ENCODE results near the gene RAB34. TPM values are rescaled to one million over a fixed set of nuclear protein-coding genes. Genes with fewer than 3 reads are reported as not detected.

Gene RAB34
- polyA plus RNA-seq, 3 donors = 185 to 200 (median 193) TPM

GRCh38 chr17:28712705-28713415 is 4.8 kb downstream of the RAB34 start:
- no peak for DNase-seq (ENCODE audit: low read depth in 3 of 3, low spot score in 2 of 3)

DNA sequence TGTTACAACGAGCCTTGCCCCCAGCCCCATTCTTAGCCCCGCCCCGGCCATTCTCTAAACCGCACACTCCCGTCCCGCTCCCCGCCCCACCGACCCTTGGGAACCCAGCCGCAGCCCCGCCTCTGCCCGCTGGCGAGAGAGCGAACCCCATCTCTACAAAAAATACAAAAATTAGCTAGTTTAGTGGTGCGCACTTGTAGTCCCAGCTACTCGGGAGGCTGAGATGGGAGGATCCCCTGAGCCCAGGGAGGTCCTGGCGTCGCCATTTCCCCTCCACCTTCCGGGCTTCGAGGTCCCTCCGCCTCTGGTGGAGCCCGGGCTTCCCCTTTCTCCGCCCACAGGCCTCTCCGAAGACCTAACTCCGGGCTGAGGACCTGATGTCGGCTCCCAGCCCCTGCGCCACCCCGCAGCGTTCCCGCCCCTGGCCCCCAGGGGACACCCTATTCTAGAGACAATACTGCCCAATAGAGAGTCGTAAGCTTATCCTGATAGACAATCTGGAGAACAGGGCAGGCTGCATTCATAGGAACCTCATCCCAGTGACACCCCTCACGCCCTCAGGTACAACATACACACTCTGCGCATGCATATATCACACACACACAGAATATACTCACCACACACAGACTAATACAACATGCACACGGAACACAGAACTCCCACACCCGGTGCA is 5.5 kb downstream of the RAB34 start:
- DNase-seq (ENCODE audit: low read depth in 3 of 3, low spot score in 2 of 3) = no peak

DNA sequence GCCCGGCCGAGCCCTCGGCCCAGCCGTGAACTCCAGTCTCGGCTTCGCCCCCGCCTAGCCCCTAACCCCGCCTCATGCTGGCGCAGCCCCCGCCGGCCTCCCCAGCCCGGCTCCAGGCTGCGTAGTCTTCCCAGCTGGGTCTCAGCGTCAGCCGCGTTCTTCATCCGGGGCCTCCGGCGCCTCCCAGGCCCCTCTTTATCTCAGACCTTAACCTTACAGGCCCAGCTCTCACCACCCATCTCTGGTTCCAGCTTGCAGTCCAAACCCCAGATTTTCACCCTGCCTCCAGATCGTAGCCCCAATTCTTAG is 6.0 kb downstream of the RAB34 start, which contains the start of gene PROCA1:
Gene PROCA1, minus strand, starts transcription at position 166 of the 309 bp plus-strand sequence. CDS start 228 bp downstream, outside the sequence.
- DNase-seq (ENCODE audit: low read depth in 3 of 3, low spot score in 2 of 3) = no peak

- peak; percentile 70 to 85 (median 84) for DNase-seq (ENCODE audit: low read depth in 3 of 3, low spot score in 2 of 3)
Observed at GRCh38 chr17:28710861-28711722, 6.6 kb downstream of the RAB34 start.

- no peak for DNase-seq (ENCODE audit: low read depth in 3 of 3, low spot score in 2 of 3)
Observed at GRCh38 chr17:28707339-28707720, 10.3 kb downstream of the RAB34 start.

- no peak for DNase-seq (ENCODE audit: low read depth in 3 of 3, low spot score in 2 of 3)
Observed at GRCh38 chr17:28706471-28707338, 11.0 kb downstream of the RAB34 start.

GRCh38 chr17:28705728-28706334 is 11.8 kb downstream of the RAB34 start:
- DNase-seq (ENCODE audit: low read depth in 3 of 3, low spot score in 2 of 3) = no peak

DNA sequence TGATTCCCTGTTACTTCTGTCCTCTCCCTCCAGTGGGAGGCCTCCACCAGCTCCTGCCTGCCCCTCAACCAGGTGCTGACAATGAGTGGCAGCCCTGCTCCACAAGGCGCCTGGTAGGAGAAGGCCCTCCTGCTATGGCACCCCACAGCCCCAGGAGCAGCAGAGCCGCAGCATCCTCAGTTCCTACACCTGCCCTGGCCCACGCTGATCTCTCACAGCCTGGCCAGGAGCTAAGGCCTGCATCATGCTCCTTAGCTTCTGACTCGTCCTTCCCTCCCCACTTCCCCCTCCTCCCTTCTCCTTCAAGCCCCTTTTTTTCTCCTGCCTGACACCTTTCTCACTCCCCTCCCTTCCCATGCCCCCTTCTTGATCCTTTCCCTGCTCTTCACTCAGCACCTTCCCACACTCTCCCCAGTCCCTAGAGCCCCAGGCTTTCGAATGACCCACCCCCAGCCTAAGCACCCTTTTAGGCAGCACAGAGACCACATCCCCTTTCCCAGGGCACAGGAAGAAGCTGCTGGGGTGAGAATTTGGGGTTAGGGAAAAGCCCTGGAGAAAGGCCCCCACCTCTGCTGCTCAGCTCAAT is 12.5 kb downstream of the RAB34 start:
- DNase-seq (ENCODE audit: low read depth in 3 of 3, low spot score in 2 of 3) = no peak

- no peak for DNase-seq (ENCODE audit: low read depth in 3 of 3, low spot score in 2 of 3)
Observed at GRCh38 chr17:28704219-28704858, 13.3 kb downstream of the RAB34 start.

- no peak for DNase-seq (ENCODE audit: low read depth in 3 of 3, low spot score in 2 of 3)
Observed at GRCh38 chr17:28703552-28704218, 14.0 kb downstream of the RAB34 start.

- no peak for DNase-seq (ENCODE audit: low read depth in 3 of 3, low spot score in 2 of 3)
Observed at GRCh38 chr17:28702752-28703150, 14.9 kb downstream of the RAB34 start.

DNA sequence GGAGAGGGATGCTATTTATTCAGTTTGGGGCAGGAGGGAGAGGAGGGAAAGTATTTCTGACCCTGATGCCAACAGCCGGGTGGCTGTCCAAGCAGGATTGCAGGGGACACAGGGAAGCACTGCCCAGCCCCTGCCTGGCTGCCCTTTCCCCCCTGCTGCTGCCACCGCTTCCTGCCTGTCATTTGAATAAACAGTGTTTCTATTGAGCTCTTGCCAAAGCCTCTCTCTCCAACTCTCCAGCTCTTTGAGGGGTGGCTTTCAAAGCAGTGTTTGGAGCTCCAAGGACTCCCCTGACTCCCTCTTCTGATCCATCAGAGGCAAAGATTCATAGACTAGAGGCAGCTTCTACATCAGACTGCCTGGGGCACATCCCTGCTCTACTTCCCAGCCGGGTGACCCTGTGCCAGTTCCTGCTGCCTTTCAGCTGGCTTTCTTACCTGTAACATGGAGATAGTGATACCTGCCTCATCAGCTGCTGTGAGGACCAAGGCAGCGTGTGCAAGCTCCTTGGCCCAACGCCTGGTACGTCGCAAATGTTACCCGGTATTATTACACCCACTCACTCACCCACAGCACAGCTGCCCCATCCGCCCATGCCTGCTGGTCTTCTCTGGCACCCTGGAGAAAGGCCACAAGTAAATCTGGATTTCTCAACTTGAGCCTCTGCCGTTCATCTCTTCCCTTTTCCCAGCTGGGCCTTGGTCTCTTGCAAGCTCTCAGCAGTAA is 15.5 kb downstream of the RAB34 start:
- no peak for DNase-seq (ENCODE audit: low read depth in 3 of 3, low spot score in 2 of 3)

DNA sequence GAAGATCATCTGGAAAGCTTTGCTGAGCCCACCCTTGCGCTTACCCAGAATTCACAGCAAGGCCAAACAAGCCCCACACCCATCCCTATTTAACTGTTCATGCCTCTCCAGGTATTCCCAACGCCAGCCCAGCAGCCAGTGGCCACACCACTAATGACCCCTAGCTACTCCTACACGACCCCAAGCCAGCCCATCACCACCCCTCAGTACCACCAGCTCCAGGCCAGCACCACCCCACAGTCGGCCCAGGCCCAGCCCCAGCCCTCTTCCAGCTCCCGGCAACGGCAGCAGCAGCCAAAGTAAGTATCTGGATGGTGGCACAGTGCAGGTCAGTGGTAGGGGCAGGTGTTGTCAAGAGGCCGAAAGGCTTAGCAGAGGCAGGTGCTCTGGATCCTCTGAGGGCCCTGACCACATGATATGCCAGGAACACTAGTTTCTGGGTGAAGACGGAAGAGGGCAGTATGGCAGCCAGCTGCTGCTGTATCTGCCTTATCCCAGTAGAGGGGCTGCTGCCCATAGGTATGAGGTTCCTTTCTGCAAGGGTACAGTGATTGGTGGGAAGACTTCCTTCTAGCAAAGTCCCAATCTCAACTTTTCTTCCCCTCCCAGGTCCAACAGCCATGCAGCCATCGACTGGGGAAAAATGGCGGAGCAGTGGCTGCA is 16.7 kb downstream of the RAB34 start:
- DNase-seq (ENCODE audit: low read depth in 3 of 3, low spot score in 2 of 3) = no peak

DNA sequence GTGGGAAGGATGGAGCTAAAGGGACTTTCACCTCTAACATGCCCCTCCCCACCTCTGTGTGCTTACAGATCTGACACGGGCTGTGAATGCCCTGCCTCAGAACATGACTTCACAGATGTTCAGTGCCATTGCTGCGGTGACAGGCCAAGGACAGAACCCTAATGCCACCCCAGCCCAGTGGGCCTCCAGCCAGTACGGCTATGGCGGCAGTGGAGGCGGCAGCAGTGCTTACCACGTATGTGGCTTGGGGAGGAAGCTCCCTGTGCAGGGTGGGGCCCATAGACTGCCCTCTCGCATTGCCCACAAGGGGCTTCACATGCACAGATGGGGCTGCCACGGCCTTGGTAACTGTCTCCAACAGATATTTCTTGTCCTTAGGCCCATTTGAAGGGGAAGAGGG is 17.4 kb downstream of the RAB34 start:
- DNase-seq (ENCODE audit: low read depth in 3 of 3, low spot score in 2 of 3) = no peak

DNA sequence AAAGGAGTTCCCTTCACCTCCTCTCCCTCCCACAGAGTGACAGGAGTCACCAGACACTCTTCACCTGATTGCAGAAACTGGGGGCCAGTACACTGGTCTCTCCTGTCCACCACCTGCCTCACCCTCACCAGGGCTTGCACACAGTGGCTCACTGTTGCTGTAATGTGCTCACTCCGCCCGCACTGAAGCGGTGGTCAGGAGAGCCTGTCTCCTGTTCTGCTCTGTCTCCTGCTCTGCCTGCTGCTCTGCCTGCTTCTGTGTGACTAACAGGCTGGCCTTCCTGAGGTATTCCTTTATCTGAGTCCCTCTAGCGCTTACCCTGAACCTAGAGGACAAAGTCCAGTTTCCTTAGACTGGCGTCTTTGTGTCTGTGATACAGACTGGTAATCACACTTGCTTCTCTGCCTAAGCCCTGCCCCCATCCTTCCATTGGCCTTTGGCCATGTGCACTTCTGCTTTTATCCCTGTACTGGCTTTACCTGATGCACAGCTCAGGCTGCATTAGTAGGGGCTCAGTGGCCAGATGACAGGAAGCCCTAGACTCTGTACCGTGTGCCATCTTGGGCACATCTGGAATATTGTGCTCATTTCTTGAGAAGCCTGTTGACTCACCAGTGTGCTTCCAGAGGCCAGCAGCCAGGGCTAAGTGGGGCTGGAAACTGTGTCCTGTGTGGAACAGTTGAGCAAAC is 19.3 kb downstream of the RAB34 start:
- DNase-seq (ENCODE audit: low read depth in 3 of 3, low spot score in 2 of 3) = no peak

- DNase-seq (ENCODE audit: low read depth in 3 of 3, low spot score in 2 of 3) = no peak
Observed at GRCh38 chr17:28693869-28694268, 23.8 kb downstream of the RAB34 start.

DNA sequence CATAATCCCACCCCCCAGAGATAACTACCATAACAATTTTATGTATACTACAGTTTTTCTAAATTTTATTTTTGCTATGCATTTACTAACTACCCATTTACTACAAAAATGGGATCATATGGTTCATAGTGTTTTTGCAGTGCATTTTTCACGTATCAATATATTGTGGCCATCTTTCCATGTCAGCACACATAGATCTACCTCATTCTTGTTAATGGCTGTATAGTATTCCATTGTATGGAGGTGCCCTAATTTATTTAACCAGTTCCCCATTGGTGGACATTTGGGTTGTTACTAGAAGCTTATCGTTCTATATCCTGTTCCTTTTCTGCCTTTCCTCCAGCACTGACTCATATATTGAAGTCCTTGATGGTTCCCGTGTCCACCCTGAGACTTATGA is 28.7 kb downstream of the RAB34 start:
- DNase-seq (ENCODE audit: low read depth in 3 of 3, low spot score in 2 of 3) = no peak
